Nephron progenitor cell (in vitro differentiated cells): ENCODE data around the gene TMEM240.
A peak's percentile ranks its signal among the peaks of the same experiment; 100 is the strongest.

Experiments used
- DNase-seq: peaks from one replicate; pipeline ENCODE4 v3.0.0; 2021
- H3K27ac Mint-ChIP-seq: 2 replicates; pipeline ENCODE4 v1.8.0; 2021; ENCODE audit warnings: mild to moderate bottlenecking, moderate library complexity, mixed read lengths
- H3K27me3 Mint-ChIP-seq: 2 replicates; pipeline ENCODE4 v1.8.0; 2021; ENCODE audit warnings: mild to moderate bottlenecking, low read depth, mixed read lengths; ENCODE audit not compliant: poor library complexity
- H3K36me3 Mint-ChIP-seq: 2 replicates; pipeline ENCODE4 v1.8.0; 2021; ENCODE audit warnings: low read depth, mixed read lengths
- H3K4me1 Mint-ChIP-seq: 2 replicates; pipeline ENCODE4 v1.8.0; 2021; ENCODE audit warnings: mixed read lengths
- H3K4me3 Mint-ChIP-seq: 2 replicates; pipeline ENCODE4 v1.8.0; 2021; ENCODE audit warnings: mild to moderate bottlenecking, moderate library complexity, mixed read lengths
- H3K9me3 Mint-ChIP-seq: 2 replicates; pipeline ENCODE4 v1.8.0; 2021; ENCODE audit warnings: mild to moderate bottlenecking, moderate library complexity, mixed read lengths
- CTCF ChIP-seq: fragments of 200-600 bp; sonication (generic); IDR thresholded peaks from 2 replicates; pipeline ENCODE4 v1.5.0; 2021; ENCODE audit warnings: antibody characterized with exemption

Gene TMEM240

GRCh38 chr1:1540090-1540817 is at the start of gene TMEM240:
Gene TMEM240, minus strand, starts transcription at chr1:1540624. Its CDS starts 278 bp downstream, at chr1:1540346.
- peak; percentile 80 for DNase-seq
- H3K9me3 Mint-ChIP-seq = no peaks in the 10 kb centered on the region
- TF ChIP-seq CTCF = no peak
- H3K4me1 Mint-ChIP-seq = peaks cover 12% of the 10 kb centered on the region
- peaks cover 12% of the 10 kb centered on the region for H3K36me3 Mint-ChIP-seq
- H3K27me3 Mint-ChIP-seq = no peaks in the 10 kb centered on the region
- H3K27ac Mint-ChIP-seq = no peak within 1 kb of the TSS
- H3K4me3 Mint-ChIP-seq = peak within 1 kb of the TSS; percentile 74

DNA sequence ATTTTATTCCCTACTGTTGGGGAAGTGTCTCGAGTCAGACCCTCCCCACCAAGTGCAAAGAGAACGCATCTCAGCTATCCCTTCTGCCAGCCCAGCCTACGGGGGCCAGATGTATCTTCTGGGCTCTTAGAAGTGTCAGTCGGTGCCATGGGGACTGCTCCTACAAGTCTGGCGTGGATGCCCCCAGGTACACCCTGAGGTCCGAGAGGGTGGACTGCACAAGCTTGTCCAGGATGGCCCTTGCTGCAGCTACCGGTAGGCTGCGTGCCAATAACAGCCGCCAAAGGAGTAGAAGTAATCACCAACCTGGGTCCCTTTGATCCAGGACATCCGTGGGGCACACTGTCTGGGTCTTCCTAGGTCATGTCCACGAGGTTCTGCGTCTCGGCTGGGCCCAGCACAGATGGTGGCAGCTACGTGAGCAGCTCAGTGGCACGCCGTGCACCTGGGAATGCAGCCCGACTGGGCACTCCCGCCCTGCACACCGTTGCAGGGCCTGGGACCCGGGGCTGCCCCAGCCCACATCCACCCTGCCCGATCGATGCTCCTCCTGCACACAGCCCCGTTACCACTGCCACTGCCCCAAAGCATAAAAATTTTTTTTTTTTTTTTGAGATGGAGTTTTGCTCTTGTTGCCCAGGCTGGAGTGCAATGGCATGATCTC is 43.1 kb upstream of the TMEM240 start:
- Mint-ChIP-seq H3K36me3 (no peaks in the 10 kb centered on the region), H3K27ac (no peak overlapping the region), H3K27me3 (peaks cover 89% of the 10 kb centered on the region), H3K4me3 (no peak overlapping the region), H3K9me3 (no peaks in the 10 kb centered on the region), H3K4me1 (peaks cover 14% of the 10 kb centered on the region)
- no peak for TF ChIP-seq CTCF
- DNase-seq = no peak

DNA sequence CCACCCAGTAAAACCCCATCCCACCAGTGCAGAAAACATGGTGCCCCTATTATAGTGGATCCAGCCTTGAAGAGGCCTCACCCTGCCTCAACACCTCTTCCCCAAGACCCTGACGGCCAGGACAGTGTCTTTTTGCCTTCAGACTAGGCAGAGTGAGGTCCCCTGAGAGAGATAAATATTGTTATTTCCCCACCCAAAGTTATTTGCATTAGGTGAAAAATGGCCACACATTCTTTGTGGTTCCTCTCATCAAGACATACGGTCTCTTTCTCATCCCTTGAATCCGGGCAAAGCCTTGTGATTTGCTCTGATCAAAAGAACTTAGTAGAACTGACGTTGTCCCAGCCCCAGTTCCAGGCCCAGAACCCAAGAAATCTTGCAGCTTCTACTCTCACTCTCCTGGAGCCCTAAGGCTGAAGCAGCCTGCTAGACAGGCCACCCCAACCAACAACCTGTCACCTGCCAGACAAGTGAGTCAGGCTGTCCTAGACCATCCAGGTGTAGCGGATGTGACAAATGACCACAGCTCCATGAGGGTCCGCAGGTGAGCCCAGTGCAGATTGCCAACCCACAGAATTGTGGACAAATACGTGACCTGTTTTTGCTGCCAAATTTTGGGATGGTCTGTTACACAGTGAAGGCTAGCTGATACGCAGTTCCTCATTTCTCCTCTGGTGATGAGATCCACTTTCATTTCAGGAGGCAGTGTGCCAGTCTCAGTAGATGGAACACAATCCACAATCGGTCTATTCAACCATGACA is 42.3 kb upstream of the TMEM240 start:
- no peak overlapping the region for H3K27ac Mint-ChIP-seq
- H3K9me3 Mint-ChIP-seq = no peaks in the 10 kb centered on the region
- no peak overlapping the region for H3K4me3 Mint-ChIP-seq
- DNase-seq = no peak
- H3K27me3 Mint-ChIP-seq = peaks cover 89% of the 10 kb centered on the region
- peaks cover 17% of the 10 kb centered on the region for H3K4me1 Mint-ChIP-seq
- H3K36me3 Mint-ChIP-seq = no peaks in the 10 kb centered on the region
- TF ChIP-seq CTCF = no peak

- Mint-ChIP-seq H3K36me3 (no peaks in the 10 kb centered on the region), H3K4me3 (no peak overlapping the region), H3K27ac (no peak overlapping the region), H3K27me3 (peaks cover 57% of the 10 kb centered on the region), H3K4me1 (peaks cover 41% of the 10 kb centered on the region), H3K9me3 (no peaks in the 10 kb centered on the region)
- DNase-seq = no peak
- no peak for TF ChIP-seq CTCF
Measured at GRCh38 chr1:1578371-1578940, 38.0 kb upstream of the TMEM240 start.

- no peaks in the 10 kb centered on the region for H3K36me3 Mint-ChIP-seq
- peak overlapping the region; percentile 92 for H3K27ac Mint-ChIP-seq
- peak; percentile 69 for DNase-seq
- peaks cover 45% of the 10 kb centered on the region for H3K4me1 Mint-ChIP-seq
- H3K4me3 Mint-ChIP-seq = peak overlapping the region; percentile 68
- no peak for TF ChIP-seq CTCF
- H3K9me3 Mint-ChIP-seq = no peaks in the 10 kb centered on the region
- peaks cover 47% of the 10 kb centered on the region for H3K27me3 Mint-ChIP-seq
Measured at GRCh38 chr1:1577367-1578011, 37.1 kb upstream of the TMEM240 start.
